Hepatocyte (in vitro differentiated cells): ENCODE data around the gene SLC44A5. TPM values are rescaled to one million over a fixed set of nuclear protein-coding genes. Genes with fewer than 3 reads are reported as not detected.

ENCODE experiments used
- DNase-seq: peaks from one replicate; pipeline ENCODE4 v3.0.0-alpha.2; 2016; ENCODE audit warnings: low spot score
- H2AFZ ChIP-seq: fragments of 200-600 bp; sonication (generic); 2 replicates; pipeline ENCODE4 v1.6.0; 2016; ENCODE audit warnings: antibody characterized with exemption, mild to moderate bottlenecking
- H3K27ac ChIP-seq: fragments of 200-600 bp; sonication (generic); 2 replicates; pipeline ENCODE4 v1.5.1; 2016; ENCODE audit warnings: mild to moderate bottlenecking
- H3K27me3 ChIP-seq: fragments of 200-600 bp; sonication (generic); 2 replicates; pipeline ENCODE4 v1.6.1; 2016
- H3K36me3 ChIP-seq: fragments of 200-600 bp; sonication (generic); replicated peaks from 2 replicates; pipeline ENCODE4 v1.5.1; 2016; ENCODE audit warnings: low read depth; ENCODE audit not compliant: insufficient read depth
- H3K4me1 ChIP-seq: fragments of 200-600 bp; sonication (generic); 2 replicates; pipeline ENCODE4 v1.5.1; 2016; ENCODE audit warnings: mild to moderate bottlenecking, moderate library complexity; ENCODE audit not compliant: insufficient read depth
- H3K4me2 ChIP-seq: fragments of 200-600 bp; sonication (generic); 2 replicates; pipeline ENCODE4 v1.6.0; 2016
- H3K4me3 ChIP-seq: fragments of 200-600 bp; sonication (generic); 2 replicates; pipeline ENCODE4 v1.5.1; 2016; ENCODE audit warnings: mild to moderate bottlenecking
- H3K79me2 ChIP-seq: fragments of 200-600 bp; sonication (generic); 2 replicates; pipeline ENCODE4 v1.6.0; 2017; ENCODE audit warnings: mild to moderate bottlenecking
- H3K9me2 ChIP-seq: fragments of 200-600 bp; sonication (generic); replicated peaks from 2 replicates; pipeline ENCODE4 v1.6.0; 2017; ENCODE audit warnings: mild to moderate bottlenecking; ENCODE audit not compliant: insufficient read depth
- H3K9me3 ChIP-seq: fragments of 200-600 bp; sonication (generic); 2 replicates; pipeline ENCODE4 v1.5.1; 2016; ENCODE audit warnings: low read depth, mild to moderate bottlenecking
- H4K20me1 ChIP-seq: fragments of 200-600 bp; sonication (generic); 2 replicates; pipeline ENCODE4 v1.6.0; 2016; ENCODE audit warnings: mild to moderate bottlenecking; ENCODE audit not compliant: insufficient read depth, poor library complexity, severe bottlenecking
- EZH2 ChIP-seq: fragments of 200-600 bp; sonication (generic); IDR thresholded peaks from 2 replicates; pipeline ENCODE4 v1.6.1; 2016; ENCODE audit warnings: antibody characterized with exemption, mild to moderate bottlenecking, borderline replicate concordance
- EZH2phosphoT487 ChIP-seq: fragments of 200-600 bp; sonication (generic); IDR thresholded peaks from one replicate; pipeline ENCODE4 v1.6.1; 2018; ENCODE audit warnings: antibody characterized with exemption, mild to moderate bottlenecking, low read depth, moderate library complexity; ENCODE audit not compliant: unreplicated experiment, severe bottlenecking
- WGBS: methylation state at CpG from one replicate; pipeline ENCODE4 v1.1.6; 2016; ENCODE audit warnings: low lambda C conversion rate; ENCODE audit errors: missing lambda C conversion rate; 5-methylcytosine and 5-hydroxymethylcytosine counted together
- polyA plus RNA-seq: library from polyadenylated mRNA; unstranded; fragments of >200 nt; fragmentation: Nextera tagmentation; extraction: Ambion mirVana; gene quantifications from 2 replicates; pipeline ENCODE4 v1.2.1, GENCODE V29; 2016
- total RNA-seq: library from RNA; depleted of rRNA; stranded (reverse); fragments of >200 nt; gene quantifications from 2 replicates; pipeline ENCODE4 v1.2.3, GENCODE V29; 2014
- TF ChIP-seq, protein P1 (sequence below): fragments of 200-600 bp; sonication (generic); IDR thresholded peaks from 2 replicates; pipeline ENCODE4 v1.5.1; 2016; ENCODE audit warnings: antibody characterized with exemption, mild to moderate bottlenecking; ENCODE audit not compliant: poor library complexity

Gene SLC44A5
- total and polyA plus RNA-seq, 2 experiments from 2014 or later: 2.1 to 4.8 TPM

DNA sequence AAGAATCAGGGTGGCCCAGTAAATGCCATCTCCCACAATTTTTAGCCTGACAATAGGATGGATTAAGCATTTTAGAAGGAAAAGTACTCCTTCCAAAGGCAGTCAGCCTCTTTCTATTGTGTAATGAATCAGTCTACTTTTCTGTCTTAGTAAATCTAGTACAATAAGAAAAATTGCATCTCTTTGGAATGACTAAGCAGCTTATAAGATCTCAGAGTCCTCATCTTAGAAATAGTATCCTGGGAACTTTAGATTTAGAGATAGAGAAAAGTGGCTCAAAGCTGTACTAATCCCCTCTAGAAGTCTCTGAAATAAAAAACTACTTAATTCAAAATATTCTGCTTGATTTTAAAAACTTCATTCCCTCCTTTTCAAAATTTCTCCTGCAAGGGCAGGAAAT is 81.4 kb downstream of the SLC44A5 start:
- no peak overlapping the region for H3K4me2 ChIP-seq
- H3K4me1 ChIP-seq: no peaks in the 10 kb centered on the region
- no peaks in the 10 kb centered on the region for H3K27me3 ChIP-seq
- no peaks in the 10 kb centered on the region for H4K20me1 ChIP-seq
- no peak overlapping the region for H2AFZ ChIP-seq
- no peak overlapping the region for H3K27ac ChIP-seq
- TF ChIP-seq EZH2: no peak
- H3K79me2 ChIP-seq: no peaks in the 10 kb centered on the region
- H3K9me2 ChIP-seq: no peaks in the 10 kb centered on the region
- H3K36me3 ChIP-seq: no peaks in the 10 kb centered on the region
- no peak for DNase-seq
- H3K4me3 ChIP-seq: no peak overlapping the region
- no peaks in the 10 kb centered on the region for H3K9me3 ChIP-seq

GRCh38 chr1:75528001-75528400 is 82.9 kb downstream of the SLC44A5 start:
- Histone ChIP-seq H3K4me2 (no peak overlapping the region), H3K4me1 (no peaks in the 10 kb centered on the region), H3K4me3 (no peak overlapping the region), H3K79me2 (no peaks in the 10 kb centered on the region), H4K20me1 (no peaks in the 10 kb centered on the region), H3K9me2 (no peaks in the 10 kb centered on the region), H3K27ac (no peak overlapping the region), H2AFZ (no peak overlapping the region), H3K27me3 (no peaks in the 10 kb centered on the region), H3K36me3 (no peaks in the 10 kb centered on the region), H3K9me3 (no peaks in the 10 kb centered on the region)
- TF ChIP-seq, protein P1, sequence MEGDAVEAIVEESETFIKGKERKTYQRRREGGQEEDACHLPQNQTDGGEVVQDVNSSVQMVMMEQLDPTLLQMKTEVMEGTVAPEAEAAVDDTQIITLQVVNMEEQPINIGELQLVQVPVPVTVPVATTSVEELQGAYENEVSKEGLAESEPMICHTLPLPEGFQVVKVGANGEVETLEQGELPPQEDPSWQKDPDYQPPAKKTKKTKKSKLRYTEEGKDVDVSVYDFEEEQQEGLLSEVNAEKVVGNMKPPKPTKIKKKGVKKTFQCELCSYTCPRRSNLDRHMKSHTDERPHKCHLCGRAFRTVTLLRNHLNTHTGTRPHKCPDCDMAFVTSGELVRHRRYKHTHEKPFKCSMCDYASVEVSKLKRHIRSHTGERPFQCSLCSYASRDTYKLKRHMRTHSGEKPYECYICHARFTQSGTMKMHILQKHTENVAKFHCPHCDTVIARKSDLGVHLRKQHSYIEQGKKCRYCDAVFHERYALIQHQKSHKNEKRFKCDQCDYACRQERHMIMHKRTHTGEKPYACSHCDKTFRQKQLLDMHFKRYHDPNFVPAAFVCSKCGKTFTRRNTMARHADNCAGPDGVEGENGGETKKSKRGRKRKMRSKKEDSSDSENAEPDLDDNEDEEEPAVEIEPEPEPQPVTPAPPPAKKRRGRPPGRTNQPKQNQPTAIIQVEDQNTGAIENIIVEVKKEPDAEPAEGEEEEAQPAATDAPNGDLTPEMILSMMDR: no peak
- TF ChIP-seq EZH2phosphoT487: no peak
- TF ChIP-seq EZH2: no peak
- no peak for DNase-seq

DNA sequence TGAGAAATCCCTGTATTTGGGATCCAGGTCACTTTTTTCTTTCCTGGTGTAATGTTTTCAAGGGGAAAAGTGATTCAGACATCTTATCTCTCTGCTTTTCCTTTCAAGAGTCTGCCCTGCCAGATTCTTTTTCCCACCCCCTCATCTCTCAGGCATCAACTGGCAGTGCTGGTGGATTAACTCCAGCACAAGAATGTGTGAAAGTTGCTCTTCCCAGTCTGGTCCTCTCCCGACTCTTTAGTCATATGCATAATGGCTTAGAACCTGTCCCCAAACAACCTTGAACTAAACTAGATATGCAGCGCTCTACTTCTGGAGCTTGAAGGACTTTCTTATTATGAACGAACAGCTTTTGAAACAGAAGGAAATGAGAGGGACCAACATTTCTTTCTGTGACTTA is 88.5 kb downstream of the SLC44A5 start:
- Histone ChIP-seq H3K27ac (no peak overlapping the region), H3K4me1 (no peaks in the 10 kb centered on the region), H3K4me2 (no peak overlapping the region), H3K27me3 (no peaks in the 10 kb centered on the region), H3K79me2 (no peaks in the 10 kb centered on the region), H4K20me1 (no peaks in the 10 kb centered on the region), H3K9me3 (no peaks in the 10 kb centered on the region), H3K36me3 (no peaks in the 10 kb centered on the region), H3K4me3 (no peak overlapping the region), H2AFZ (no peak overlapping the region), H3K9me2 (no peaks in the 10 kb centered on the region)
- WGBS: 61% methylated on average over 3 of the region's 3 CpGs
- peak; percentile 16 for DNase-seq
- no peak for TF ChIP-seq EZH2
- no peak for TF ChIP-seq EZH2phosphoT487
- TF ChIP-seq, protein P1: no peak

- Histone ChIP-seq H2AFZ (no peak overlapping the region), H3K79me2 (no peaks in the 10 kb centered on the region), H3K27ac (no peak overlapping the region)
These were observed 89.3 kb downstream of the SLC44A5 start for GRCh38 chr1:75521658-75522057.

More at GRCh38 chr1:75521658-75522057, 89.3 kb downstream of the SLC44A5 start:
- Histone ChIP-seq H3K9me2 (no peaks in the 10 kb centered on the region), H3K4me2 (no peak overlapping the region), H4K20me1 (no peaks in the 10 kb centered on the region), H3K4me1 (no peaks in the 10 kb centered on the region), H3K36me3 (no peaks in the 10 kb centered on the region), H3K9me3 (no peaks in the 10 kb centered on the region), H3K4me3 (no peak overlapping the region), H3K27me3 (no peaks in the 10 kb centered on the region)
- WGBS: 85% methylated on average over 3 of the region's 3 CpGs
- TF ChIP-seq EZH2: no peak
- TF ChIP-seq EZH2phosphoT487: no peak
- no peak for DNase-seq
